ENCODE measurements around the gene TLE6.
"Not testable (repeated sequence)": the region's sequence is repeated elsewhere in the genome, so short reads cannot be mapped to it uniquely, and the experiment has no call there.

Gene TLE6

DNA sequence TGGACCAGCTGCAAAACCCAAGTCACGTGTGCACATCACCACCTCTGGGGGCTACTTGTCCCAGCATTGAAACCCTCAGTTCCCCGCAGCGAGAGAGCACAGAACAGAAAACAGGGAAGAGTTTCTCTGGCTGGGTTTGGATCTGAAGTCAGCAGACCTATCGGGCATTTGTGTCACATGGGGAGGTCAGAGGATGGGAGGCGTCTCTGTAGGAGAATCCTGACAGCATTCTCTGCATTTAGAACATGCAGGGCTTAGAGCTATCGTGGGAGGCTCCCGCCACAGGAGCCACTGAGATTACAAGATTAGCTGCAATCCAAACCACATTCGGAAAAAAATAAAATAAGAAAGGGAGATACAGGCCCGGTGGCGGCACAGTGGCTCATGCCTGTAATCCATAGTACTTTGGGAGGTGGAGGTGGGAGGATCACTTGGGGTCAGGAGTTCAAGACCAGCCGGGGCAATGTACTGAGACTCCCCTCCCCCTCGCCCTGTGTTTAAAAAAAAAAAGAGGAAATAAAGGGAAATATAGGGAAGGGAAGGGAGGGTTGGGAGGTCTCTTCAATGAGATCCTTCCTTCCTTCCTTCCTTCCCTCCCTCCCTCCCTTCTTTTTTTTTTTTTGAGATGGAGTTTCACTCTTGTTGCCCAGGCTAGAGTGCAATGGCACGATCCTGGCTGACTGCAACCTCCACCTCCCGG is 2.9 kb upstream of the TLE6 start:
- no peak for DNase-seq (ENCODE audit: low spot score)

DNA sequence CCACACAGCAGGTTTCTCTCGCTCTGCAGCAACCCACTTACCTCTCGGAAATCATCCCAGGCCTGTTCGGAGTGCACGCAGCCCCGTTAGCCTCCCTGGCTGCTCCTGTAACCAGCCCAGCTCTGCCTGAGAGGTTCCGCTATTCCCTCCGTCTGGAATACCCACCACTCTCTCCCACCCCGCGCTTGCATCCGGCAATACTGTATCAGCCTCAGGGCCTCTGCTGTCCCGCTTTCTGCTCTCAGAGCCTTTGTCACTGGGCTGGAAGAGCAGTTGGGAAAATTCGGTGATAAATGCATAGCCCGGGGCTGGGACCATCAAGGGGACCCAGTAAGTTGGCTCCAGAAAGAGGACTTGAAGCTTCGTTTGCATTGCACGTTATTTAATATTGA is 759 bp upstream of the TLE6 start:
- DNase-seq (ENCODE audit: low spot score): no peak

DNA sequence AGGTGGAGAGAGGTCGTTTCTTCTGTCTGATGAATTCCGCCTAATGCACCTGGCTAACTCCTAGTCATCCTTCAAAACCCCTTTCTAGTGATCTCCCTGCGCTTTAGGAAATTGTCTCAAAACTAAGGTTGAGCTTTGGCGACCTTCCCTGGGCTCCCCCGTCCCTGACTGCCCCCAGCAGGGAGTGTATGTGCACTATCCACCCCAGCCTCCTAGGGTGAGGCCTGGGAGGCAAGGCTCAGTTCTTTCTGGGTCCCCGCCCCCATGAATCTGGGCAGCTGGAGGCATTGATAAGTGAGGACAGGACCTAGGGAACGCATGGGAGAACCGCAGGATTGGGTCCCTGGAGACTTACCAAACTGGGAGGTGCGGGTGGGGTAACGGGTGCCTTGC is 378 bp downstream of the TLE6 start:
- DNase-seq (ENCODE audit: low spot score): no peak

DNA sequence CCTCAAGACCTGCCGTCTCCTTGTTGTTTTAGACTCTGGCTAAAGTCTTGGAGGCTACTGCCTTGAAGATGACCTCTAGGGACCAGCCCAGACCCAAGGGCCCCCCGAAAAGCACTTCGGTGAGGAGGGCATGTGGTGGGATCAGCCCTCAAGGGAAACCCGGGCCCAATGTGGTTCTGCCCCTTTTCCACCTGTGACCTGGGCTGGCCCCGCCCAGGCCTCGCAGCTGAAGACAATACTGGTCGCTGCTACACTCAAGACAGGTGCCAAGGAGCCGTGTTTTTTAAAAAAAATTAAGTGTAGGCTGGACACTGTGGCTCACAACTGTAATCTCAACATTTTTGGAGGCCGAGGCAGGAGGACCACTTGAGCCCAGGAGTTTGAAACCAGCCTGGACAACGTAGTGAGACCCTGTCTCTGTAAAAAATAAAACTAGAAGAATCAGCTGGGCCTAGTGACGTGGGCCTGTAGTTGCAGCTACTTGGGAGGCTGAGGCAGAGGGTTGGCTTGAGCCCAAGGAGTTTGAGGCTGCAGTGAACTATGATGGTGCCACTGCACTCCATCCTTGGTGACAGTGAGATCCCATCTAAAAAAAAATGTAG is 903 bp downstream of the TLE6 start:
- no peak for DNase-seq (ENCODE audit: low spot score)

DNA sequence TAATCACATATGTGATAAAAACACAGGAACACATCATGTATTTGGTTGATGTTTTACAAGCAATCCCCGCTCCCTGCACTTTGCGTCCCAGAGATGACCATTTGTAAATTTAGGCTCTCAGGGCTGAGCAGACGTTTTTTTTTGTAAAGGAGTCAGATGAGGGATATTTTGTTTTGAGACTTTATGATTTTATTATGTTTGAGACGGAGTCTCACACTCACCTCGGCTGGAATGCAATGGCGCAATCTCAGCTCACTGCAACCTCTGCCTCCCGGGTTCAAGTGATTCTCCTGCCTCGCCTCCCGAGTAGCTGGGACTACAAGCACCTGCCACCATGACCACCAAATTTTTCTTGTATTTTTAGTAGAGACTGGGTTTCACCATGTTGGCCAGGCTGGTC is 1.4 kb downstream of the TLE6 start:
- DNase-seq (ENCODE audit: low spot score): no peak

DNA sequence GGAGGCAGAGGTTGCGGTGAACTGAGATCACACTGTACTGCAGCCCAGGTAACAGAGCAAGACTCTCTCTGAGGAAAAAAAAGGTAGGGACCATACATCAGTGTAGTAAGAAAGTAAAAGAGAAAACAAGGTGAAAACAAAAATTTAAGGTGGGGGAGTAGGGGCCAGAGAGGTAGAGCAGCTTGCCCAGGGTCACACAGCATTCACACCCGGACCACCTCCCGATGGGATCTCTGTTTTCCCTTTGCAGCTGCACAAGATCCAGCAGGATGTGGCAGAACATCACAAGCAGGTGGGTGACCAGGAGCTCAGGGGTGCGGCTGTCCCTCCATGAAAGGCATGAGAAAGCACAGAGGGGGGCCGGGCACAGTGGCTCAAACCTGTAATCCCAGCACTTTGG is 4.5 kb downstream of the TLE6 start:
- DNase-seq (ENCODE audit: low spot score): no peak

DNA sequence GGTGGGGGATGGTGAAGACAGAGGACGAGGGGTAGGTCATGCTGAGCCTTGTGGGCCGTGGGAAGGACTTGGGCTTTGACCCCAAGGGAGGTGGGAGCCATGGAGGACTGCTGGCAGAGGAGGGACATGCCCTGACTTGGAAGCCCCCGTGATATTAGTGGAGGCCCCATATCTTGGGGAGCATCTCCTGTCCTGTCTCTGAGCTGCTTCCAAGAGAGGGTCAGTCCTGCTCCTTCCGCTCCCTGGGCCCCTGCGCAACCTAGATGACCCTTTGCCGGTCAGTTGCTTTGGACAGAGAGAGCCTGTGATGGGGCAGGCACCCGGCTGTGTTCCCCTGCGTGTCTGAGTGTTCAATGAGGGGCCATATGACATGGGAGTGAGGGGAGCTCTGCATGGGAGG is 5.2 kb downstream of the TLE6 start:
- no peak for DNase-seq (ENCODE audit: low spot score)

DNA sequence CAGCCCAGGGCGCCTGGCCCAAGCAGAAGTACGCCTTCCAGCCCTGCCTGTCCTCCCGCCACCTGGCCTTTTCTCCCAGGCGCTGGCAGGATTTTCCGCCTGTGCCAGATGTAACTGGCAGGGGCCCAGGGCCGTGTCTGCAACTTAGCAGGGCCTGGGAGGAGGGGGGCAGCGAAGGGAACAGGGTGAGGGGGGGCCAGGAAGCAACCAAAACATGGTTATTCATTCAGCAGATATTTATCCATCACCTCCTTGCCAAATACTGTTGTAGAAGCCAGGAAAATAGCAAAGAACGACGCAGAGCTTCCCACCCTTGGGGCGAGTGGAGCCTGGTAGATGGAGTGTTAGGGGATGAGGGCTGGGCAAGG is 5.6 kb downstream of the TLE6 start:
- no peak for DNase-seq (ENCODE audit: low spot score)

DNA sequence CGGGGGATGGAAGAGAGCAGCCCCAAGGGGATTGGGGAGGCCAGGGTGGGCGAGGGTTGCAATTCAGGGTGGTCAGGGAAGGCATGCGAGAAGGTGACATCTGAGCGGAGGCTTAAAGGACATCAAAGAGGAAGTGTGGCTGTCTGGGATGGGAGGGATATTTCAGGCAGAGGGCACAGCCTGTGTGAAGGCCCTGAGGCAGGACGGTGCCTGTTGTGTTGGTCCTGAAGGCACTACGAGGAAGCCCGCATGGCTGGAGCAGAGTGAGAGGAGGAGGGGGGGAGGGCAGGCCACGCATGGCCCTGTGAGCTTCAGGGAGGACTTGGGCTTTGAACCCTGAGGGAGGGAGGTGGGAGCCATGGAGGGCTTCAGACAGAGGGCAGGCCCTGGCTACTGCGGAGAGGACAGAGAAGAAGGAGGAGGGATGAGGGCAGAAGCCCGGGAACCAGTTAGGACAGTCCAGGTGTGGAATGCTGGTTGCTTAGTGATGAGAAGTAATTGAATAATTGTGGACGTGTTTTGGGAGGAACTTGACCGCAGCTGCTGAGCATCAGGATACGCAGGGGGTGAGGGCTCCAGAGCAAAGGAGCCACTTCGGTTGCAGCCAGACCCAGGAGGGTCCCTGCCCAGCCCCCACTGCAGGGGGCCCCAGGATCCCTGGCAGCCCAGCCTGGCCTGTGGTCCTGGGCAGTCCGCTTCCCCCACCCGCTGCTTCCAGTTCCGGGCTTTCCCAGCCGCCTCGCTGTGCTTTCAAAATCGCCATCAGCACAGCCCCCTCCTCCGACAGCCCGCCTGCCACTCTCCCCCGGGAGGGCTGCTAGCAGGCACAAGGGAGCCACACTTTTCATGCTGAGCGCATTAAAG is 6.2 kb downstream of the TLE6 start:
- no peak for DNase-seq (ENCODE audit: low spot score)

DNA sequence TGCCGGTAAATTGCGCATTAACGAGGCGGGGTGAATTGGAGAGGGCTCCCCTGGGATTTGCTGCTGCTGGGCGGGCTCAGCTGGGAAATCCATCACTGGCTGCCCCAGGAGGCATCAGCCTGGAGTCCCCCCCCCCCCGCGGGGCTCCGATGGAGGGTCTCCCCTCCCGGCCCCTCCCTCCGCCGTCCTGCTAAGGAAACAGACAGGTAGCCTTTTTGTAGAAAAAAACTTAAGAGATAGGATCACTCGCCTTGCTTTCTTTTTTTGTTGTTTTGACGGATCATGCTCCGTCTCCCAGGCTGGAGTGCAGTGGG is 6.8 kb downstream of the TLE6 start:
- DNase-seq (ENCODE audit: low spot score): no peak

DNA sequence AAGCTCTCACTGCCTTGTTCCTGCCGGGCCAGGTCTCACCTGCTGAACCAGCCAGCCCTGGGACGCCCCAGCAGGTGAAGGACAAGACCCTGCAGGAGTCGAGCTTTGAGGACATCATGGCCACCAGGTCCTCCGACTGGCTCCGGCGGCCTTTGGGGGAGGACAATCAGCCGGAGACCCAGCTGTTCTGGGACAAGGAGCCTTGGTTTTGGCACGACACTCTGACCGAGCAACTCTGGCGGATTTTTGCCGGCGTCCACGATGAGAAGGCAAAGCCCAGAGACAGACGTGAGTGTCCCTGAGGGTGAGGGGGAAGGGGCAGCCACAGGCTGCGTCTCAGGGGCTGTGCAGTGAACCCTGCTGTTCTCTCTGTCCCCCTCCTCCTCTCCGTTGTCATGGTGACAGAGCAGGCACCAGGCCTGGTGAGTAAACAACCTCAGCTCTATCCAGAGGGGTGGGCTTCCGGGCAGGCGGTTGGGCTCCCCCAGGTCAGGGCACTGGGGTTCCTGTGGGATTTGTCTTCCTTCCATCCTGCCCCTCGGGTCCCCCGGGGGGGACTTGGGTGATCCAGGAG is 9.7 kb downstream of the TLE6 start:
- DNase-seq (ENCODE audit: low spot score): no peak

DNA sequence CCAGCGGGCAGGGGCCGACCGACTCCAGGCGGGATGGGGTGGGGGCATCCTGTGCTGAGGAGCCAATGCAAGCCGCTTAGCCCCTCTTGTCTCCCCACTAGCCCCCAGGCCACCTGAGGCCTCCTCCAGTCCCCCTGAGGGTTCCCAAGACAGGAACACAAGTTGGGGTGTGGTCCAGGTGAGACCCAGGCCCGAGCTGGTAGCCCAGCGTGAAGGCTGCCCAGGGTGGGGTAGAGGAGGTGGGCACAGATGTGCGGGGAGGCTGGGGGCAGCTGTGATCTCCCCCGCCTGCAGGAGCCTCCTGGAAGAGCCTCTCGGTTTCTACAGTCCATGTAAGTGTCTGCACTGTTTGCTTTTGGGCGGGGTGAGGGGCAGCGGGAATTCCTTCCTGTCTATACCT is 10.4 kb downstream of the TLE6 start:
- no peak for DNase-seq (ENCODE audit: low spot score)

DNA sequence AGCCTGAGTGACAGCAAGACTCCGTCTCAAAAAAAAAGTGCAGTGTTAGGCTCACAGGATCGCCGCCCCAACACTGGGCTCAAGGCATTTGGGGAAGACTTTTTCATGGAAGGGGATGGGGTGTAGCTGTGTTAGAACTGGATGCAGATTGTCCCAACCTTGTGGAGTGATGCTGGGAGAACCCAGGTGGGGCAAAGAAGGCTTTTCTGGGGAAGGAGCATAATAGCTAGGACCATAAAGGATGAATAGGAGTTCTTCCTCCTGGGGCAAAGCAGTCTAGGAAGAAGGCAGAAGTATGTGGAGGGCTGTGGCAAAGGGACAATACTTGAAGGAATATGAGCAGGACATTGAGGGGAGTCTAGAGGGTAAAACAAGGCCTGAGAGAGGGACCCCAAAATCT is 11.2 kb downstream of the TLE6 start:
- DNase-seq (ENCODE audit: low spot score): no peak

DNA sequence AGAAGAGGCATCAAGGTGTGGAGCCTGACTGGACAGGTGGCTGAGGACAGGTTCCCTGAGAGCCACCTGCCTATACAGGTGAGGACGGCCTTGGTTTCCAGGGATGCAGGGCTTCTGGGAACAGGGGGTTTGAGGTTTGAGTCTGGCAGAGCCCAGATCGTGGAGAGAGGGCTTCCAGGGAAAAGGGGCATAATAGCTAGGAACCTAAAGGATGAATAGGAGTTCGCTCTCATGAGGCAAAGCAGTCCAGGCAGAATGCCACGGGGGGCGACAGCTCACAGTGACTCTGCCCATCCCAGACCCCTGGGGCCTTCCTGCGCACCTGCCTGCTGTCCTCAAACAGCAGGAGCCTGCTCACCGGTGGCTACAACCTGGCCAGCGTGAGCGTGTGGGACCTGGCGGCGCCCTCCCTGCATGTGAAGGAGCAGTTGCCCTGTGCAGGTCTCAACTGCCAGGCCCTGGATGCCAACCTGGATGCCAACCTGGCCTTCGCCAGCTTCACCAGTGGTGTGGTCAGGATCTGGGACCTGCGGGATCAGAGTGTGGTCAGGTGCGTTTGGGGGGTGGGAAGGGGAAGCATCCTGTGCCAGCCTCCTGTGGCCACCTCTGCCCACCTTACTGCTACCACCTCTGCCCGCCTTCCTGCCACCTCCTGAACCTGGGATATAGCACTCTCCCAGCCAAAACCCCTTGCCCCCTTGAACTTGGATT is 12.0 kb downstream of the TLE6 start:
- no peak for DNase-seq (ENCODE audit: low spot score)

DNA sequence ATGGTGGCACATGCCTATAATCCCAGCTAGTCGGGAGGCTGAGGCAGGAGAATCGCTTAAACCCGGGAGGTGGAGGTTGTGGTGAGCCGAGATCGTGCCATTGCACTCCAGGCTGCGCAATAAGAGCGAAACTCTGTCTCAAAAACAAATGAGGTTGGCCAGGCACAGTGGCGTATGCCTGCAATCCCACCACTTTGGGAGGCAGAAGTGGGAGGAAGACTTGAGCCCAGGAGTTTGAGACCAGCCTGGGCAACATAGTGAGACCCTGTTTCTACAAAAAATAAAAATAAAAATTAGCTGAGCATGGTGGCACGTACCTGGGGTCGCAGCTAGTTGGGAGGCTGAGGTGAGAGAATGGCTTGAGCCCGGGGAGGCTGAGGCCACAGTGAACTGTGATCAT is 15.0 kb downstream of the TLE6 start:
- not testable (repeated sequence) for DNase-seq (ENCODE audit: low spot score)

DNA sequence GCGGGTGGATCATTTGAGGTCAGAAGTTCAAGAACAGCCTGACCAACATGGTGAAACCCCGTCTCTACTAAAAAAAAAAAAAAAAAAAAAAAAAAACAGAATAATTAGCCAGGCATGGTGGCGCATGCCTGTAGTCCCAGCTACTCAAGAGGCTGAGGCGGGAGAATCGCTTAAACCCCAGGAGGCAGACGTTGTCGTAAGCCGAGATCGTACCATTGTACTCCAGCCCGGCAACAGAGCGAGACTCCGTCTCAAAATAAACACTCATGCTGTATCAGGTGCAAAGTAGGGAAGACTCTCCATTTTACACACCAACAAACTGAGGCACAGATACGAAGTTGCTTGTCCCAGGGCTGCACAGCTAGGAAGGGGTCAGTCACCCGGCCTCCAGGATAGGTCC is 15.6 kb downstream of the TLE6 start:
- no peak for DNase-seq (ENCODE audit: low spot score)

DNA sequence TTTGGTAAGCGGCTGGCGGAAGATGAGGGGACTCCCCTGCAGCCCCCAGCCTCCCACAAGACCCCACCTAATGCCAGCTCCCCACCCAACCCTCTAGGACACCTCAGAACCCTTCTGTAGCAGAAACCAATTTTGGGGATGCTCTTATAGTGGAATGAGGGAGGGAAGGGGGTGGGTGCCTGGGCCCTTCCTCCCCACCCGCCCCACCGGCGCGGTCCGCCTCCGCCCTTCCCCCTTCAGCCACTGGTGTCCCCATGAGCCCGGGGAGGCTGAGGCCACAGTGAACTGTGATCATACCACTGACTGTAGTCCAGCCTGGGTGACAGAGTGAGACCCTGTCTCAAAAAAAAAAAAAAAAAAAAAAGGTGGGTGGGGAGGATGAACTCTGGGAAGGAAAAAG is 16.2 kb downstream of the TLE6 start:
- no peak for DNase-seq (ENCODE audit: low spot score)

DNA sequence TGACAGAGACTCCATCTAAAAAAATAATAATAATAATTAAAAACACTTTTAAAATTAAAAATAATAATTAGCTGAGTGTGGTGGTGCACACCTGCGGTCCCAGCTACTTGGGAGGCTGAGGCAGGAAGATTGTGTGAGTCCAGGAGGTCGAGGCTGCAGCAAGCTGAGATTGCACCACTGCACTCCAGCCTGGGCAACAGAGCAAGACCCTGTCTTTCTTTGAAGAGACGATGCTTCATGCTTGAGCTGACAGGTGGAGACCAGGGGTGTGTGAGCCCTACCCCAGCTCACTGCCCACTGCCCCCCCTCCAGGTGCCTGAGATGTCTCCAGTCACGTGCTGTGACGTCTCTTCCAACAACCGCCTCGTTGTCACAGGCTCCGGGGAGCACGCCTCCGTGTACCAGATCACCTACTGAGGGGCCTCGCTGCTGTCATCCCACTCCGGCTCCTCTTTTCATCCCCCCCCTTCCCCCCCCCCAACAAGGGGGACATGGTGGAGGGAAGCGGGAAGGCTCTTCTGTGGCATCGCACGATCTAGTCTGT is 17.3 kb downstream of the TLE6 start:
- no peak for DNase-seq (ENCODE audit: low spot score)

DNA sequence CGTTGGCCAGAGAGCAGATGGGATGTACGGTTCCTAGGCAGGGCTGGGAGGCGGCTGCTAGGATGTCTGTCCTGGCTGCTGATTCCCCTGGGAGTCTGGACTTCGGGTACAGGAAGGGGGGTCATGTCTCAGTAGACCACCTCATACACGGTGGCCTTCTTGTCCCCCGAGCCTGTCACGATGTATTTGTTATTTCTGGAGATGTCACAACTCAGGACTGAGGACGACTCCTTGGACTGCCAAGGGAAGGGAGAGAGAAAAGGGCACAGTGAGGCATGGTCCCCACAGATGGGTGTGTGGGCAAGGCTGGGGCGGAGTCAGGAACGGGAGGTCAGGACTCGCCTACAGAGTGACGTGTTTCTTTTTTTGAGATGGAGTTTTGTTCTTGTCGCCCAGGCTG is 20.4 kb downstream of the TLE6 start:
- no peak for DNase-seq (ENCODE audit: low spot score)

DNA sequence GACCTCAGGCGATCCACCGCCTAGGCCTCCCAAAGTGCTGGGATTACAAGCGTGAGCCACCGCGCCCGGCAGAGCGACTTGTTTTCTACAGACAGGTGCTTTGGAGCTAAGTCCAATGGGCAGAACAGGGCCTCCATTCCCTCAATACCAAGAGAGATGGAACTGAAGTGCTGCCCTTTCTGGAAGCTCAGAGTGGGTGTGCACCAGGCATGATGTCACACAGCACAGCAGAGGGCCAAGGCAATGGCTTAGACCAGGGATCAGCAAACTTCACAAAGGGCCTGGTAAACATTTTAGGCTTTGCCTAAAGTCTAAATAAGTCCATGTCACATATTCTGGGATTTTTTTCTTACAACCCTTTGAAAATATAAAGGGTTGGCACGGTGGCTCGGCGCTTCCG is 21.3 kb downstream of the TLE6 start:
- DNase-seq (ENCODE audit: low spot score): no peak

DNA sequence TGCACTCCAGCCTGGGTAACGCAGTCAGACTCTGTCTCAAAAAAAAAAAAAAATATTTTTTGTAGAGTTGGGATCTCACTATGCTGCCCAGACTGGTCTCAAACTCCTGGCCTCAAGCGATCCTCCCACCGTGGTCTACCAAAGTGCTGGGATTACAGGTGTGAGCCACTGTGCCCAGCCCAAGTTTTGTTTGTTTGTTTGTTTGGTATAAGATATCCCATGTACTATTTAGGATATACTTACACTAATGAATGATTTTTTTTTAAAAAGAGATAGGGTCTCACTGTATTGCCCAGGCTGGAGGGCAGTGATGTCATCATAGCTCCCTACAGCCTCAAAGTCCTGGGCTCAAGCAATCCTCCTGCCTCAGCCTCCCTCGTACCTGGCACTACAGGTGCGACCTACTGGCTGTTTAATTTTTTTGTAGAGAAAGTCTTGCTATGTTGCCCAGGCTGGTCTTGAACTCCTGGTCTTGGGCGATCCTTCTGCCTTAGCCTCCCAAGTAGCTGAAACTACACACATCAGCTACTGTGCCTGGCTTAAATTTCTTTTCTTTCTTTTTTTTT is 24.0 kb downstream of the TLE6 start:
- no peak for DNase-seq (ENCODE audit: low spot score)

DNA sequence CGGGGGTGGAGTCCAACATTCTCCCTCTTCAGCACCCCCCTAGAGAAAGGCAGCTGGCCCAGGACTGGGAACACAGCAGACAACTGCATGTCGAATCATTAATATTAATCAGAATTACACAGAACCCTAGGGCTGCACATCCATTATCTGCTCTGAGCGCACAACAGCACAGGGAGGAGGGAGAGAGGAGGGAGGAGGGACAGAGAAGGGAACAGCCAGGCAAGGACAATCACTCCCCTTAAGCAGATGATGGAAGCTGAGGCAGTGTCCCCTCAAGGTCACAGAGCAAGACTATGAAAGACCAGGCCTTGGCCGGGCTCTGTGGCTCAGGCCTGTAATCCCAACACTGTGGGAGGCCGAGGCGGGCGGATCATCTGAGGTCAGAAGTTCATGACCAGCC is 25.7 kb downstream of the TLE6 start:
- DNase-seq (ENCODE audit: low spot score): no peak
